ENCODE results near the gene ASCC1.

ASCC1 gene

DNA sequence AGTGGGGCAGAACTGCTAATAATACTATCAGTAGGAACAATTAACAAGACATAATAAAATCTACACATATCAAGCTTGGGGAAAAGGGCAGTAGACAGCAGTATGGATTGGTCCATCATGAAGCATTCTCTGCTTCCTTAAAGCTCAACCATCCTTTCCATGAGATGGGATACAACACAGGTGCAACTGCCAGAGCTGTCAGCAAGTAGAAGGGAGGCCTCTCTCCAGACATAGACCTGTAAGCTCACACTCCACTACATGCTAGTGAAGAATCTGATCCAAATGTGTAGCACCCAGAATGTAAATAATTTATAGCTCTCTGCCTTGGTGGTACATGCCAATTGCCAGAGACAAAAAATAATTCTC is 41.8 kb downstream of the ASCC1 start:
- TF ChIP-seq, protein P1, sequence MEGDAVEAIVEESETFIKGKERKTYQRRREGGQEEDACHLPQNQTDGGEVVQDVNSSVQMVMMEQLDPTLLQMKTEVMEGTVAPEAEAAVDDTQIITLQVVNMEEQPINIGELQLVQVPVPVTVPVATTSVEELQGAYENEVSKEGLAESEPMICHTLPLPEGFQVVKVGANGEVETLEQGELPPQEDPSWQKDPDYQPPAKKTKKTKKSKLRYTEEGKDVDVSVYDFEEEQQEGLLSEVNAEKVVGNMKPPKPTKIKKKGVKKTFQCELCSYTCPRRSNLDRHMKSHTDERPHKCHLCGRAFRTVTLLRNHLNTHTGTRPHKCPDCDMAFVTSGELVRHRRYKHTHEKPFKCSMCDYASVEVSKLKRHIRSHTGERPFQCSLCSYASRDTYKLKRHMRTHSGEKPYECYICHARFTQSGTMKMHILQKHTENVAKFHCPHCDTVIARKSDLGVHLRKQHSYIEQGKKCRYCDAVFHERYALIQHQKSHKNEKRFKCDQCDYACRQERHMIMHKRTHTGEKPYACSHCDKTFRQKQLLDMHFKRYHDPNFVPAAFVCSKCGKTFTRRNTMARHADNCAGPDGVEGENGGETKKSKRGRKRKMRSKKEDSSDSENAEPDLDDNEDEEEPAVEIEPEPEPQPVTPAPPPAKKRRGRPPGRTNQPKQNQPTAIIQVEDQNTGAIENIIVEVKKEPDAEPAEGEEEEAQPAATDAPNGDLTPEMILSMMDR (IDR thresholded peaks at IDR 0.05; ENCODE audit: control extremely low read depth, extremely low read depth, low read depth, missing control alignments): no peak
- ChIA-PET POLR2A (interaction anchor here (1.0 kb wide), 1 partner anchor 99 kb away, joined by 5 read pairs; the partner anchor contains the start of gene DDIT4), CTCF (interaction anchor here (0.8 to 2.2 kb wide), 16 partner anchors 8 to 477 kb away, joined by 3 to 9 read pairs (median 4); no protein-coding TSS in a partner anchor)
- no peak for DNase-seq (ENCODE audit: extremely low spot score)

DNA sequence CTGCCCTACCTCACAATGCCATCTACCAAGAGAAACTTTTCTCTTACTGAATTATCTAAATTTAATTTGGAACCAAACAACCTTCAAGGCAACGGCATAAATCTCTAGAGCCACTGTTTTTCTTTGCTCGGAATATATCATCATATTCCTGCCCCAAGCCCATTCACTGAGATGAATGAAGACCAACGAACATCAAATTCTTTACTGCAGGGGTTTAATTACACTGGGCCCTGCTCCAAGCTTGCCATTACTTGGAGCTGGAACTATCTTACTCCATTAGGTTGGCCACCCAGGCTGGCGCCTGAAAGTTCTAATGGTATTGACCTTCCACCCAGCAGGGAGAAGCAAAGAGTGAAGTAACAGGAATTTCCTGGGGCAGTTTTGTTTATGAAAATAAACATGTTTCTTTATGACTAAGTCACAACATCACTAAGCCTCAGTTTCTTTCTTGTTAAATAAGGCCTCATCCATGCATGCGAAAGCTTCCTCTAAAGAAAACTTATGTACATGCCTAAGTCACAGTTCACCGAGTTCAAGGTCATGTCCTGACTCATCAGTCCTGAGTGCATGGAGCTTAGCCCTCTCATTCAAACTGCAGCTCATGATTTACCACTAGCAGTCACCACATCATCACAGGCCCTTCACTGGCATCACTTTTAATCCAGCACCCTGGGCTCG is 42.3 kb downstream of the ASCC1 start:
- TF ChIP-seq, protein P1 (IDR thresholded peaks at IDR 0.05; ENCODE audit: control extremely low read depth, extremely low read depth, low read depth, missing control alignments): no peak
- no peak for DNase-seq (ENCODE audit: extremely low spot score)
- POLR2A ChIA-PET: interaction anchor here (1.0 kb wide), 1 partner anchor 100 kb away, joined by 5 read pairs; the partner anchor contains the start of gene DDIT4
- CTCF ChIA-PET: interaction anchor here (0.8 to 2.2 kb wide), 14 partner anchors 8 to 477 kb away, joined by 3 to 9 read pairs (median 4); no protein-coding TSS in a partner anchor

DNA sequence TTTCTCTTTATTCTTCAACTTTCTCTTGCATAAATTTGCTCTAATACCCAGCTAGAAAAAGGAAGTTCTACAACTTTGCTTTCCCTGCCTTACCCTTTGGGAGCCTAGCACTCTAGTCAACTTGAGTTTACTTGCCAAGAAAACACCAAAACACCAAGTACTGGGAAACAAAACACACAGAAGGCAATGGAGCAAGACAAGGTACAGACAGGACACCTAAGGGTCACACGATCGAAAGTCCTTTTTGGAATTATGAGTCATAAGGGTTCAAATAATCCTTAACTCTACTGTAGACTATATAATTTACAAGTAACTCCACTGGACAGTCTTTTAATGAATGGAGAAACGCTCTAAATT is 42.8 kb downstream of the ASCC1 start:
- no peak for DNase-seq (ENCODE audit: extremely low spot score)

DNA sequence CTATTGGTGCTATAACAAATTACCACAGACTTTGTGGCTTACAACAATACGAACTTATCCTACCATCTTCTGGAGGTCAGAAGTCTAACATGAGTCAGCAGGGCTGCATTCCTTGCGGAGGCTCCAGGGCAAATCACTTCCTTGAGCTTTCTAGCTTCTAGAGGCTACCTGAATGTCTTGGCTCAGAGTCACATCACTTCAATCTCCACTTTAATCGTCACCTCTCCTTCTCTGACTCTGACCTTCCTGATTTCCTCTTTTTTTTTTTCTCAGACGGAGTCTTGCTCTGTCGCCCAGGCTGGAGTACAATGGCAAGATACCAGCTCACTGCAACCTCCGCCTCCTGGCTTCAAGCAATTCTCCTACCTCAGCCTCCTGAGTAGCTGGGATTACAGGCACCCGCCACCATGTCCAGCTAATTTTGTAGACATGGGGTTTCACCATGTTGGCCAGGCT is 44.9 kb downstream of the ASCC1 start:
- ChIA-PET POLR2A (no interaction called here), CTCF (interaction anchor here (0.9 kb wide), 1 partner anchor 13 kb away, joined by 4 read pairs; no protein-coding TSS in a partner anchor)
- TF ChIP-seq, protein P1 (IDR thresholded peaks at IDR 0.05; ENCODE audit: control extremely low read depth, extremely low read depth, low read depth, missing control alignments): no peak
- DNase-seq (ENCODE audit: extremely low spot score): no peak

More for the DNA sequence above, 42.8 kb downstream of the ASCC1 start:
- TF ChIP-seq, protein P1 (IDR thresholded peaks at IDR 0.05; ENCODE audit: control extremely low read depth, extremely low read depth, low read depth, missing control alignments): no peak
- POLR2A ChIA-PET: interaction anchor here (1.0 kb wide), 1 partner anchor 100 kb away, joined by 5 read pairs; the partner anchor contains the start of gene DDIT4
- CTCF ChIA-PET: interaction anchor here (1.1 to 2.0 kb wide), 3 partner anchors 9 to 46 kb away, joined by 3 to 7 read pairs (median 5); no protein-coding TSS in a partner anchor

DNA sequence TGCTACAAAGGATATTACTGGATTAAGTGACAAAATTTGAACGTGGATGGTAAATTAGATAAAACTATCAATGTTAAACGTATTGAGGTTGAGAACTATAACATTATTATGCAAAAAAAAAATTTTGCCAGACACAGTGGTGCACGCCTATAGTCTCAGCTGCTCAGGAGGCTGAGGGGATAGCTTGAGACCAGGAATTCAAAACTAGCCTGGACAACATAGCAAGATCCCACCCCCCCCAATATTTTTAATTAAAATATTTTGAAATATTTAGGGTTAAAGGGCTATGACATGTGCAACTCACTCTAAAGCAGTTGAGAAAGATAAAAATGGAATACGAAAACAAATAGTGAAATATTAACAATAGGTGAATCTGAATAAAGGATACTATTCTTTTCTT is 45.3 kb downstream of the ASCC1 start:
- ChIA-PET POLR2A (no interaction called here), CTCF (interaction anchor here (0.9 kb wide), 1 partner anchor 12 kb away, joined by 4 read pairs; no protein-coding TSS in a partner anchor)
- TF ChIP-seq, protein P1 (IDR thresholded peaks at IDR 0.05; ENCODE audit: control extremely low read depth, extremely low read depth, low read depth, missing control alignments): no peak
- no peak for DNase-seq (ENCODE audit: extremely low spot score)

DNA sequence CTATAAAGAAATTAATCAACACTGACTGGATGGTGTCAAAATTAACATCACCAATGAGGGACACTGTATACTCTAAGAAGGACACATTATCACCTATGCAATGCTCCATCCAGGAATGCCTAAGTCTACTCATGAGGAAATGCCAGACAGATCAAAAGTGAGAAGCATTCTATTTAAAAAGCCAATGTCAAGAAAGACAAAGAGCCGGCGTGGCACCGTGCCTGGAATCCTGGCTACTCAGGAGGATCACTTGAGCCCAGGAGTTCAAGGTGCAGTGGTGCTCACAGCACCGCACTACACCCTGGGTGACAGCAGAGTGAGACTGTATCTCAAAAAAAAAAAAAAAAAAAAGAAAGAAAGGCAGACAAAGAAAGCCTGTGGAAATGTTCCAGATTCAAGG is 45.8 kb downstream of the ASCC1 start:
- TF ChIP-seq, protein P1 (IDR thresholded peaks at IDR 0.05; ENCODE audit: control extremely low read depth, extremely low read depth, low read depth, missing control alignments): no peak
- CTCF ChIA-PET: no interaction called here
- DNase-seq (ENCODE audit: extremely low spot score): no peak
- POLR2A ChIA-PET: no interaction called here

Data from GM10248 (cell line).